GM18870 (cell line): ENCODE results near the gene IFITM2.
"Not testable (repeated sequence)": the region's sequence is repeated elsewhere in the genome, so short reads cannot be mapped to it uniquely, and the experiment has no call there.

Source experiments
- ATAC-seq: cut with Tn5 transposase; IDR thresholded peaks from one replicate; pipeline ENCODE4 v1.9.1; 2021; ENCODE audit warnings: moderate library complexity; ENCODE audit not compliant: unreplicated experiment

Gene IFITM2

GRCh38 chr11:281486-282161 lies 26.0 kb upstream of the IFITM2 start:
- no peak for ATAC-seq

GRCh38 chr11:282171-282570 lies 25.4 kb upstream of the IFITM2 start:
- ATAC-seq, result no peak

GRCh38 chr11:282630-283360 lies 24.8 kb upstream of the IFITM2 start:
- no peak for ATAC-seq

GRCh38 chr11:283405-284104 lies 24.1 kb upstream of the IFITM2 start:
- no peak for ATAC-seq

- ATAC-seq, result no peak
Observed at GRCh38 chr11:284105-285020, 23.3 kb upstream of the IFITM2 start.

- no peak for ATAC-seq
Observed at GRCh38 chr11:285021-285893, 22.4 kb upstream of the IFITM2 start.

- ATAC-seq, result no peak
Observed at GRCh38 chr11:285894-286220, 21.8 kb upstream of the IFITM2 start.

- not testable (repeated sequence) for ATAC-seq
Observed at GRCh38 chr11:286977-287820, 20.4 kb upstream of the IFITM2 start.

GRCh38 chr11:287821-288477 lies 19.7 kb upstream of the IFITM2 start:
- no peak for ATAC-seq

GRCh38 chr11:288478-289397 lies 18.9 kb upstream of the IFITM2 start, which contains the start of gene PGGHG:
TSS of gene PGGHG (plus strand) at chr11:289126. CDS start at chr11:289817, 691 bp downstream.
- ATAC-seq, result no peak

GRCh38 chr11:289398-289711 lies 18.3 kb upstream of the IFITM2 start:
- ATAC-seq, result no peak

- no peak for ATAC-seq
Observed at GRCh38 chr11:289712-290620, 17.6 kb upstream of the IFITM2 start.

GRCh38 chr11:290621-291231 lies 16.9 kb upstream of the IFITM2 start:
- ATAC-seq, result no peak

GRCh38 chr11:291281-292210 lies 16.1 kb upstream of the IFITM2 start:
- no peak for ATAC-seq
